Activated CD4-positive, alpha-beta T cell treated with anti-CD3 and anti-CD28 coated beads for 1 hour (primary cell): ENCODE measurements around the gene IST1.
A peak's percentile ranks its signal among the peaks of the same experiment; 100 is the strongest.
"Not testable (repeated sequence)": the region's sequence is repeated elsewhere in the genome, so short reads cannot be mapped to it uniquely, and the experiment has no call there.

ENCODE experiments used
- DNase-seq: peaks from one replicate; pipeline ENCODE4 v3.0.0-alpha.2; 2020

IST1 gene

DNA sequence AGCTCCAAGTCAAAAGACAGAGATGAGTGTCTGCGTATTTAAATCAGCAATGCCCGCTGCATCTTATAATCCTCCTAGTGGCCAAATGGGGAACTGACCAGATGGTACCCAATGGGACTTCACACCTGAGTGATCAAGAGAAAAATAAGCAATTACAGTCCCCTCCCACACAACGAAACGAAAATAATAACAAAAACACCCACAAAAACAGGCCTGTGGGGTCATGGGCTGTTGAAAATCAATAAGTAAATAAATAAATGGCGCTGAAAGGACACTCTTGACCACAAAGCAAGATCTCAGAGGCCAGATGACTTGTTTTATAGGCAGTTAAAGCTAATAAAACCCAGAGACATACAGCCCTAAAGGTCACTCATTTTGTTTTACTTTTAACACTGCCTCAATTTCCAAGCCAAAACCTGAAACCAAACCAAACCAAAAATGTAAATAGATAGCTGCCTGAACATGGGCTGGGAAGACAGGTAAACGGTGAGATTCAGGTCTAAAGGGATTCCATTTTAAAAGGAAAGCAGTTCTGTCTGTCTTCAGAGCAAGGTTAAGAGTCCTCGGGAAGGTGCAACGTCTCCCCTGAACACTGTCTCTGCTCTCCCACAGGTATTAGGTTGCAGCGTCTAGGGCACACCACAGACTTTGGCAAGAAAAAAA, 12.7 kb upstream of the IST1 start:
- DNase-seq, result peak; percentile 53

DNA sequence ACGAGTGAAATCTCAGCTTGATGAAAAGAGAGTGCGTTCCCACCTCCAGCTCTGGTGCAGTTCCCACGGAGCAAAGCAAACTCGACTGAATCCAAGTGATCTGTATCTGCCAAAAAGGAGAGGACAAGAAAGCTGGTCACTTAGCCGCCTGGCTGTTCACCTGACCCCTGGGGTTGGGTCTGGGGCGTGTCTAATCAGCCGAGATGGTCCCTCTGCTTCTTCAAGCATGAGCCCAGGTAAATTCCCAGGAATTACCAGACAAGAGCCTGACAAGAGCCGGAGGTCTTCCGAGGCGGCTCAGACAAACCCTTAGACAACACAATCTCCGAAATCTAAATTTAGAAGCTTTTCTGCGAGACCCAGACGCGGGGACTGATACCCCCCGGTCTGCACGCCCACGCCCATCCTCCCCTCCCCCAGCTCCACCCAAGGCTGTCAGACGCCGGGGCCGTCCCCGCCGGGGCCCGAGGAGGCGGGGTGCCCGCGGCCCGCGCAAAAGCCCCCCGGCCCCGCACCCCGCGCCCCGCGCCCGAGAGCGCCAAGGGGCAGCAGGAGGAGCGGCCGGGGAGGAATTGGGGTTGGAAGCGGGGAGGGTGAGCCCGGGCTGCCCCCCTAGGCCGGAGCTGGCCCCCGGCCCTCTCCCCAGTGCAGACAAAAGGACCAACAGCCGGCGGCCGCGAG, 12.0 kb upstream of the IST1 start:
- DNase-seq, result peak; percentile 29

DNA sequence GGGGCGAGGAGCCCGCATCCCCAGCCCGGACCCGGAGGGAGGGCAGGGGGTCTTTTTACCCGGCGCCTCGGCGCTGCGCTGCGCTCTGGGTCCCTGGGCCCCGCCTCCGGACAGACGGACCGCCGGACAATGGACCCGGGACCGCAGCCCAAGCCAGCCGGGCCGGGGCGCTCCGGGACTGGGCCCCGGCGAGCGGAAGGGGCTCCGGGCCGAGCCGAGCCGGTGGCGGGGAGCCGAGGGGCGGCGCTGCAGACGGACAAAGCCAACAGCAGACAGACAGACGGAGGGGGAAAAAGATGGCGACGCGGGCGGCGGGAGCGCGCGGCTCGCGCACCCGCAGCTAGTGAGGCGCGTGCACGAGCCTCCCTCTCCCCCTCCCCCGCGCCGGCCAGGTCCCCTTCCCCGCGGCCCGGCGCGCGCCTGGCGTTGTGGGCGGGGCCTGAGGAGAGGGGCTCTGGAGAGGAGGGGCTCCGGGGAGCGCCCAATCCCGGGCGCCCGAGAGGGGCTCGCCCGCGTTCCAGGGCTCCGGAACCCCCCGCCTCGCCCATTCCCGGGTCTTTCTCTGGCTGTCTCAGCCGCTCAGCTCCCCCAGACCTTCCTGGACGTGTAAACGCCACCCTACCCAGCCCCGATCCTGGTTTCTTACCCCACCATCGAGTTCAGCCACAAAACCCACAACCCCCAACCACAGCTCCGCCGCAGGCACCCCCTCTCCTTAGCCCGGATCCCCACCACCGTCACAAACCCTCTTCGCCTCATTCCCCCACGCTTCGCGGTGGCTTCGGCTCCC, 11.3 kb upstream of the IST1 start, which contains the start of gene ZNF821:
TSS of gene ZNF821 (minus strand) at position 334 of the 790 bp plus-strand sequence. CDS start 4,236 bp downstream, outside the sequence.
- DNase-seq, result peak; percentile 56

DNA sequence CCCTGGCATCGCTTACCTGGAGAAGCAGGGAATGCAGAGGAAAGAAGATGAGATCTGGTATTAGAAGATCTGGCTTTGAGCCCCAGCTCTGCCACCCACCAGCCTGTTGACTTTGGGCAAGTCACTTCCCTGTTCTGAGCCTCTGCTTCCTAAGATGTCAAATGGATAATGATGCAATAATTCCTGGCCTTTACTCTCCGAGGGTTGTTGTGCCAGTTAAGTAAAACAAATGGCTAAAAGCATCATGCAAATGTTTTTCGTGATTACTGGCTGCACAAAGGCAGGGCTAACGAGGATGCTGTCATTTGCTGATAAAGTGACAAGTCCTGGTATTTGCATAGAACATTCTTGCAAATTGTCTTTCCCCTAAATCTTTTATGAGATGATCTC, 10.1 kb upstream of the IST1 start:
- no peak for DNase-seq

DNA sequence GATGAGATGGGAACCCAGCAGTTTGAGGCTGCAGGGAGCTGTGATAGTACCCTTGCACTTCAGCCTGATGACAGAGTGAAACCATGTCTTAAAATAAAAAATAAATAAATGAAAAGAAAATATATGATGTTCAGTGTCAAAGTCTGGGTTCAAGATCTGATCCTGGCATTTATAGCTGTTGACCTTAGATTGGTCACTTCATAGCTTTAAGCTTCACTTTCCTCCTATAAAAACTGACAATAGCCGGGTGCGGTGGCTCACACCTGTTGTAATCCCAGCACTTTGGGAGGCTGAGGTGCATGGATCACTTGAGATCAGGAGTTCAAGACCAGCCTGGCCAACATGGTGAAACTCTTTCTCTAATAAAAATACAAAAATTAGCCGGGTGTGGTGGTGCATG, 6.2 kb upstream of the IST1 start:
- no peak for DNase-seq

DNA sequence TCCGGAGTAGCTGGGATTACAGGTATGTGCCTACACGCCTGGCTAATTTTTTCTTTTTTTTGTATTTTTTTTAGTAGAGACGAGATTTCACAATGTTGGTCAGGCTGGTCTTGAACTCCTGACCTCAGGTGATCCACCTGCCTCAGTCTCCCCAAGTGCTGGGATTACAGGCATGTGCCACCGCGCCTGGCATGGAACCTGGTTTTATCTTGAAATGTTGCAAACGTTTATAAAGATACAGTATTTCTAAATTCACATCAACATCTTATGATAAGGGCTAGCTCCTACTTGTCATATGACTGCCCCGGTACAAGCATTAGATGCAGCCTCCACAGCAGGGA, 1.5 kb upstream of the IST1 start:
- no peak for DNase-seq

DNA sequence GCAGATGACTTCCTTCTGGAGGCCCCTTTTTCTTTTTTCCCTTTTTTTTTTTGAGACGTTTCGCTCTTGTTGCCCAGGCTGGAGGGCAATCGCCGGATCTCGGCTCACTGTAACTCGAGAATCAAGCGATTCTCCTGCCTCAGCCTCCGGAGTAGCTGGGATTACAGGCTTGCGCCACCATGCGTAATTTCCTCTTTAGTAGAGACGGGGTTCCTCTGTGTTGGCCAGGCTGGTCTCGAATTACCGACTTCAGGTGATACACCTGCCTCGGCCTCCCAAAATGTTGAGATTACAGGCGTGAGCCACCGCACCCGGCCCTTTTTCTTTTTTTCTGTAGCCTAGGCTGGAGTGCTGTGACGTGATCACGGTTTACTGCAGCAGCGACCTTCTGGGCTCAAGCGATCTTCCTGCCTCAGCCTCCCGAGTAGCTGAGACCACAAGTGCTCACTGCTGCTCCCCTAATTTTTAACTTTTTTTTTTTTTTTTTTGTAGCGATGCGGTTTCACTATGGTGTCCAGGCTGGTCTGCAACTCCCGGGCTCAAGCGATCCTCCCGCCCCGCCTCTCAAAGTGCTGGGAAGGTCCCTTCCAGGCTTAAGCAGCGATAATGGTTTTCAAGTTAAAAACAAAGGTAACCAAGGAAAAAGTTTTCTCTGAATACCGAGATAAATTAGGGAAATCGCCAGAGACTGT, 956 bp upstream of the IST1 start:
- peak; percentile 13 for DNase-seq

DNA sequence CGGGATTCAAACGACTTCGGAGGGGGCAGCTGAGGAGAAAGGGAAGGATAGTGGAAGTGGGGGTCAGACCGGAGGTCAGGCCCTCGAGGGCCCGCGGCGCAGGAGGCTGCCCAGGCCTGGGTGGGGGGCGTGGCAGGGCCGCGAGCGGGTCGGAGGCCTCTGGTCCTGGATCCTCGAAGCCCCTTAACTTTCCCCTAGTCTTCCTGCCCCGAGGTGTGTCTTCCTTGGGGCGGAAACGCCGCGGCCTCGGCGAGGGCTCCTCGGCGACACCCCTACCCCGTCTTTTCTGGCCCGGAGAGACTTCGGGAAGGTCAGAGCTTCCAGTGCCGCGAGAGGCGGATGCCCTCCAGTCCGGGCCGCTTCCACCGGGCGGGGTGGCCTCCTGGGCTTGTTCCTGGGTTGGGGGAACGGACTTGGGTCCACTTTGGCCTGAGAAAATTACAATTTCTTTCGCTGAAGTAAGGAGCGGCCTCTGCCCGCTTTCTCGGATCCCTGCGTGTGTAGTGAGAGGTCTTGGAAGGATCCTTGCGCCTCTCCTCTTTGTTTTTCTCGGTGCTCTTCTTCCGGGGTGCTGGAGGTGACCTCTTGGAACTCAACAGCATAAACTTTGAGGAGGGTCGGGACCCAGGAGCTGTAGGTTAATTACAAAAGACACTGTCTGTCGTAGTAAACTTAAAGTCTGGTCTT, 491 bp downstream of the IST1 start:
- DNase-seq, result no peak

DNA sequence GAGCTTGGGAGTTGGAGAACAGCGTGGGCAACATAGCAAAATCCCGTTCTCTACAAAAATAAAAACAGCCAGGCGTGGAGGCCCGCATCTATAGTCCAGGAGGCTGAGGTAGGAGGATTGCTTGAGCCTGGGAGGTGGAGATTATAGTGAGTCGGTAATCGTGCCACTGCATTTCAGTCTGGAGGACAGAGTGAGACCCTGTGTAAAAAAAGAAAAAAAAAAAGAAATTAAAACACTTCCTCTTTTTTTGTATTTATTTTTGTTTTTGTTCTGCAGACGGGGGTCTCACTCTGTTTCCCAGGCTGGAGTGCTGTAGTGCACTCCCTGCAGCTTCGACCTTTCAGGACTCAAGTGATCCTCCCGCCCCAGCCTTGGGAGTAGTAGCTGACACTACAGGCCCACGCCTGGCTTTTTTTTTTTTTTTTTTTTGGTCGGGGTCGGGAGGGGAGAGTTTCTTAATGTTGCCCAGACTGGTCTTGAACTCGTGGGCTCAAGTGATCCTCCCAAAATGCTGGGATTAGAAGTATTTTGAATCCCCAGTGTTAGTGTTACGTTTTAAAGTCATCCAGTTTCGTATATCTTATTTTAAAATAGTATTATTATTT, 1.5 kb downstream of the IST1 start:
- DNase-seq, result no peak

DNA sequence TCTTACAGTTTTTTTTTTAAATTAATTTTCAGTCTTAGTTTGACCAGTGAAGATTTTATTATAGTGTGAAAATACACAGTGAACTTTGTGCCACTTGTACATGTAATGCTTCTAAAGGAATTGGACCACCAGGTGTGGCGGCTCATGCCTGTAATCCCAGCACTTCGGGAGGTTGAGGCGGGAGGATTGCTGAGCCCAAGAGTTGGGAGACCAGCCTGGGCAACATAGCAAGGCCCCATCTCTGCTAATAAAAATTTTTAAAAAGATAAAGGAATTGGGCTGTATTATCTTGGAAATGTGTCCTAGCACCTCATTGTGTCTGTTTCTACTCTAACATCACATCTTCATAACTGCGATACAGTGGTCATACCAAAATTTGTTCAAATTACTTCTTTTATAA, 3.8 kb downstream of the IST1 start:
- no peak for DNase-seq

DNA sequence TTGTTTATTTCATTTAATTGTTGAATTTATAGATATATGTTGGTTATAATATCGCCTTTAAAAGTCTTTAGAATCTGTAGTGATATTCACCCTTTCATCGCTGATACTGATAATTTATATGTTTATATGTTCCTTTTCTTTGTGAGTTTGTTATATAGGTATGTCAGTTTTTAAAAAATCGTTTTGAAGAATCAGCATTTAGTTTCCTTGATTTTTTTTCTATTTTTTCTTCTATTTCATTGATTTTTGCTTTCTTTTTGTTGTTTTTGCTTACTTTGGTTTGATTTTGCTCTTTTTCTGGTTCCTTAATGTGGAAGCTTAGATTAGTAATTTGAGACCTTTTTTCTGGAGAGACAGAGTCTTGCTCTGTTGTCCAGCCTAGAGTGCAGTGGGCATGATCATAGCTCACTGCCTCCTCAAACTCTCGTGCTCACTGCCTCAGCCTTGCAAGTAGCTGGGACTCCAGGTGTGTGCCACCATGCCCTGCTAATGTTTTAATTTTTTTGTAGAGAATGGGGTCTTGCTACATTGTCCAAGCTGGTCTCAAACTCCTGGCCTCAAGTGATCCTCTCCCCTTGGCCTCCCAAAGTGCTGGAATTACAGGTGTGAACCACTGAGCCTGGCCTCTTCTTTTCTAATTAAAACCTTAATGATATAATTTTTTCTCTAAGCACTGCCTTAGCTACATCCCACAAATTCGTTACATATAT, 7.5 kb downstream of the IST1 start:
- DNase-seq, result no peak

DNA sequence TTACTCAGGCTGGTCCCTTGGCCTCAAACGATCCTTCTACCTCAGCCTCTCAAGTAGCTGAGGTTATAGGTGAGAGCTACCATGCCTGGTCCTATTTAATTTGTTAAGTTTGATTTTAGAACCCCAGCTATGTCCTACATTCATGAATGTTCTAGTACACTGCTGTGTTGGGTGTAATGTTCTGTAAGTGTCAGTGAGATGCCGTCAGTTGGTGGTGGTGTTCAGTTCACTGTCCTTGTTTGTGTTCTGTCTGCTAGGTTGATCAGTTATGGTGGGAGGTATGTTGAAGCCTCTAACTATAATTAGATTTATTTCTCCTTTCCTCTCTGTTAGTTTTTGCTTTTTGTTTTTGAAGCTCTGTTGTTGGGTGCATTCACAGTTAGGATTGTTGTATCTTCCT, 8.3 kb downstream of the IST1 start:
- no peak for DNase-seq

DNA sequence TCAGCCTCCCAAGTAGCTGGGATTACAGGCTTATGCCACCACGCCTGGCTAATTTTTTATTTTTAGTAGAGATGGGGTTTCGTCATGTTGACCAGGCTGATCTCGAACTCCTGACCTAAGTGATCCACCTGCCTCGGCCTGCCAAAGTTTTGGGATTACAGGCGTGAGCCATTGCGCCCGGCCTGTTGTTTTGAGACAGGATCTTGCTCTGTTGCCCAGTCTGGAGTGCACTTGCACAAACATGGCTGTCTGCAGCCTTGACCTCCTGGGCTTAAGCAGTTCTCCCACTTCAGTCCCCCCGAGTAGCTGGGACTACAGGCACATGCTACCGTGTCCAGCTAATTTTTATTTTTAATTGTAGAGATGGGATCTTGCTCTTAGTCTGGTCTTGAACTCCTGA, 8.9 kb downstream of the IST1 start:
- no peak for DNase-seq

DNA sequence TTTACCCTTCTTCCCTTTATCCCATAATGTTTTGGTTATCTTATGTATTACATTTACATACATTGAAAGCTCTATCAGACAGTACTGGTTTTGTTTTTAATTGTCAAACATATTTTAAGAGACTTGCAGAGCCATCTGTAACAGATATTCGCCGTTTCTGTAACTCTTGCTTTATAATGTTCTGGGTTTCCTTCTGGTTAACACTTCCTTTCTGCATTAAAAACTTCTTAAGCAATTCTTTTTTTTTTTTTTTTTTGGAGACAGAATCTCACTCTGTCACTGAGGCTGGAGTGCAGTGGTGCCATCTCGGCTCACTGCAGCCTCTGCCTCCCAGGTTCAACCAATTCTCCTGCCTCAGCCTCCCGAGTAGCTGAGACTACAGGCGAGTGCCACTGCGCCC, 10.4 kb downstream of the IST1 start:
- DNase-seq, result not testable (repeated sequence)

DNA sequence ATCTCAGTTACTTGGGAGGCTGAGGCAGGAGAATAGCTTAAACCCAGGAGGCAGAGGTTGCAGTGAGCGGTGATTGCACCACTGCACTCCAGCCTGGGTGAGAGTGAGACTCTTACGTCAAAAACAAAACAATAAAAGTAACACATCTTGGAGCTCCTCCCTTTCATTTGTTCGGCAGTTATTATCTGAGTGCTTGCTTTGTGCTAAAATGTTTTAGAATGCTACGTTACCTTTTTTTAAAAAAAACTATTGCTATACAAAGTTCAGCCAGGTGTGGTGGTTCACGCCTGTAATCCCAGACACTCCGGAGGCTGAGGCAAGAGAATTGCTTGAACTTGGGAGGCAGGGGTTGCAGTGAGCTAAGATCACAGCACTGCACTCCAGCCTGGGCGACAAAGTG, 15.8 kb downstream of the IST1 start:
- DNase-seq, result no peak

DNA sequence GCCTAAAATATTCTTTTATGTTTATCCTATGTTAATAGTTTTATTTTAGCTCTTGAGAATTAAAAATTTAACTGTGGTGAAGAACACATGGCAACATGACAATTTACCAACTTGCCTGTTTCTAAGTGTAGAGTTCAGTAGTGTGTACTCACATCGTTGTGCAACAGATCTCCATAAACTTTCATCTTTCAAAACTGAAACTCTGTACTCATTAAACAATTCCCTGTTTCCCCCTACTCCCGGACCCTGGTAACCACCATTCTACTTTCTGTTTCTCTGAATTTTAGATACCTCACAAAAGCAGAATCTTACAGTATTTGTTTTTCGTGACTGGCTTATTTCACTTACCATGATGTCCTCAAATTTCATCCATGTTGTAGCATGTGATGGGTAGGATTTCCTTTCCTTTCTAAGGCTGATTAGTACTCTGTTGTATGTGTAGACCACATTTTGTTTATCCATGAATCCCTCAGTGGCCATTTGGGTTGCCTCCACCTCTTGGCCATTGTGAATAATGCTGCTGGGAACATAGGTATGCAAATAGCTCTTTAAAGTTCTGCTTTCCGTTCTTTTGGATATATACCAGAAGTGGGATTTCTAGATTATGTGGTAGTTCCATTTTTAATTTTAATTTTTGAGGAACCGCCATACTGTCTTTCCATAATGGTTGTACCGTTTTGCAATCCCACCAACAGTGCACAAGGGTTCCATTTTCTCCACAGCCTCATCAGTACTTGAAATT, 17.4 kb downstream of the IST1 start:
- DNase-seq, result no peak

DNA sequence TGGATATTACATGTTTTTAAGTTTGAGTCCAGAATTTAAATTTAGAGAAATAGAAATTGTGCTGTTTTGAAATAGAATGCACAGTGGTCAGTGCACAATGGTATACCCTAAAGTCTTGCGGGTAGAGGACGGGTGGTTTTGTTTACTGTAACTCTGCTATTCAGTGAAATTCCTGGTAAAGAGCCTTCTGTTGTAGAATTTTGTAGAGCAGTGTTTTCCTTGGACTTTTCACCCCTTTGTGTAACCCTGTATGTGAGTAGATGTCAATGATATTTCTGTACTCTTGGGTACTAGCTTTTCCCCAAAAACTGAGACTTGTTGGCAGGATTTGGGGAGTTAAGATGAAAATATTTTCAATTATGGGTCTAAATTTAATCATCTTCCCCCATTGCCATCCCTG, 19.5 kb downstream of the IST1 start:
- no peak for DNase-seq

DNA sequence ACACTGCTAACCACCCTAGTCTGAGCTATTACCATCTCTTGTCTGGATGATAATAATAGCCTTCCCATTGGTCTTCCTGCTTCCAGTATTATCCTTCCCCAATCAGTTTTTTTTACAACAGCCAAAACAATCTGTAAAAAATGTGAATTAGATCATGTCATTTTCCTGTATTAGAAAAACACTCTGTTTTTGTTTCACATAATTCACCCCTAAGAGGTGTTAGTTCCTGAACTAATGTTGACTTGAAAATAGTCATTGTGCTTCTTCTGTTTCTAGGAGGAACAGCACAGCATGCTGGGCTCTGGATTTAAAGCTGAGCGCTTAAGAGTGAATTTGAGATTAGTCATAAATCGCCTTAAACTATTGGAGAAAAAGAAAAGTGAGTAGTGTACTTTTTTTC, 20.0 kb downstream of the IST1 start:
- DNase-seq, result no peak

DNA sequence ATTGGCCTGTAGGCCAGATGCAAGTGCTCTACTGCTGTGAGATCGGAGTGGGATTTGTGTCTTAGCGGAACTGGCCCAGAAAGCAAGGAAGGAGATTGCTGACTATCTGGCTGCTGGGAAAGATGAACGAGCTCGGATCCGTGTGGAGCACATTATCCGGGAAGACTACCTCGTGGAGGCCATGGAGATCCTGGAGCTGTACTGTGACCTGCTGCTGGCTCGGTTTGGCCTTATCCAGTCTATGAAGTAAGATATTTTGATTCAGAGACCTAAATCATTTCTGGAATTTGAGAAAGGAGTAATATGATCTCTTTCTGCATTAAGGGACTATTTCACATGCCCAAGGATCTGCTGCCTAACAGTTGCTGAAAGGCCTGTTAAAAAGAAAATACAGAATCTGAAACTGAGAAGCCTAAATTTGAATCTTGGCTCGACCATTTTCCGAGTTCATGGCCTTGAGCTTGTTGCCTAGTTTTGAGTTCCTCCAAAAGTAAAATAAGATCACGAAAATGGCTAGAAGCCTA, 21.1 kb downstream of the IST1 start:
- no peak for DNase-seq

DNA sequence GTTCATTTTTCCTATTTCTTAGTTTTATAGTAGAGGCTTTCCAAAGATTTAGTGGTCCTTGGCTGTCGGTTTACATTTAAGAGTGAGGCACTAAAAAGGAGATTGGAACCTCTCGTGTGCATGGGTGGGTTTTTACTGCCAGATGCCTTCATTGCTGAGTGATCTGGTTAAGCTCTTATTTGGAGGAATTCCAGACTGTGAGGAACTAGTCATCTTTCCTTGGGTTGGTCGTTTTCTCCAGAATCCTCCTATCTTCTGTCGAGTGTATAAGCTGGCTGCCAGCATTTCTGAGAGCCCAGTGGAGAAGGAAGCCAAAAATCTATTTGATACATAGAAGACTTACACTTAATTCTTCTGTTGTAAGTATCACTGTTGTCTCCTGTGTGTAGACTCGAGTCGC, 22.6 kb downstream of the IST1 start:
- no peak for DNase-seq

DNA sequence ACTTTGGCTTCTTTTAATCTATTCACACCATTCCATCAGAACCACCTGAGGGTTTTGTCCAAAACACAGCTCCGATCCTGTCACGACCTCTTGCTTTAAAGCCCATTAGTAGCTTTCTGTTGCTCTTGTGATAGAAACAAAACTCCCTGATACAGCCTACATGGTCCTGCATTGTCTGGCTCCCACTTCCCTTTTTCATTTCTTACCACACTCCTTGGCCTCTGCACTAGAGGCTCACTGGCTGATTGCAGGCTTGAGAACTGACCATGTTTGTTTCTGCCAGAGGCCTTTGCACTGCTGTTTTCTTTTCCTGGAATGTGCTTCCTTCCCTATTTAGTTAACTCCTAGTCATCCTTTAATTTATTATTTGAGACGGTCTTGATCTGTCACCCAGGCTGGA, 23.7 kb downstream of the IST1 start:
- DNase-seq, result no peak
